Body of pancreas (tissue), 4 donors: ENCODE results near the gene SPATS2.

Experiments
- CTCF ChIP-seq, 7 experiments: fragments of 450-650 bp in 4 of 7; fragments of 200-600 bp in 3 of 7; sonication (generic) in 3 of 7; IDR thresholded peaks; one replicate each; pipeline ENCODE4 v1.5.1; 2016 to 2019; ENCODE audit warnings: antibody characterized with exemption in 7 of 7
- POLR2A ChIP-seq, 3 donors: fragments of 450-650 bp; IDR thresholded peaks; one replicate each; pipeline ENCODE4 v1.6.1; 2016; ENCODE audit warnings: antibody characterized with exemption in 3 of 3, mild to moderate bottlenecking in 2 of 3

GRCh38 chr12:49538510-49539403 lies 171.5 kb downstream of the SPATS2 start, which contains the start of gene KCNH3:
- TF ChIP-seq POLR2A (IDR thresholded peaks at IDR 0.05): no peak
- no peak for TF ChIP-seq CTCF (IDR thresholded peaks at IDR 0.05)
